ENCODE measurements around the gene CREBRF.

The CREBRF gene

GRCh38 chr5:173180331-173180730 is 124.2 kb downstream of the CREBRF start:
- no peak for TF ChIP-seq CTCF (IDR thresholded peaks at IDR 0.05; ENCODE audit: extremely low read depth, missing control alignments)

GRCh38 chr5:173187054-173187743 is 131.0 kb downstream of the CREBRF start:
- no peak for DNase-seq (ENCODE audit: low spot score)
- TF ChIP-seq CTCF (IDR thresholded peaks at IDR 0.05; ENCODE audit: extremely low read depth, missing control alignments) = peak; percentile 13

More at GRCh38 chr5:173180331-173180730, 124.2 kb downstream of the CREBRF start:
- DNase-seq (ENCODE audit: low spot score) = no peak

- DNase-seq (ENCODE audit: low spot score) = no peak
- TF ChIP-seq CTCF (IDR thresholded peaks at IDR 0.05; ENCODE audit: extremely low read depth, missing control alignments) = no peak
Measured at GRCh38 chr5:173188280-173188679, 132.1 kb downstream of the CREBRF start.

Data from GM20000 (cell line).